ENCODE data around the gene WDR81. TPM values are rescaled to one million over a fixed set of nuclear protein-coding genes. Genes with fewer than 3 reads are reported as not detected.
A peak's percentile ranks its signal among the peaks of the same experiment; 100 is the strongest.

Gene WDR81
- total RNA-seq, 1 donor, result 47.8 TPM

GRCh38 chr17:1733759-1734158 lies 9.3 kb downstream of the WDR81 start:
- Histone ChIP-seq H3K4me3 (ENCODE audit: insufficient read depth, low read length) (no peak overlapping the region), H3K9me3 (ENCODE audit: low read depth, low read length) (no peaks in the 10 kb centered on the region), H3K4me2 (ENCODE audit: insufficient read depth, low read length) (no peak overlapping the region), H3K36me3 (ENCODE audit: insufficient read depth, low read length) (peaks cover 23% of the 10 kb centered on the region), H3K79me2 (ENCODE audit: insufficient read depth, low read length) (peaks cover 7% of the 10 kb centered on the region), H4K20me1 (ENCODE audit: insufficient read depth, low read length) (no peaks in the 10 kb centered on the region), H2AFZ (ENCODE audit: low read length) (no peak overlapping the region), H3K4me1 (ENCODE audit: insufficient read depth, low read length) (peaks cover 7% of the 10 kb centered on the region), H3K27me3 (ENCODE audit: insufficient read depth, low read length) (no peaks in the 10 kb centered on the region), H3K27ac (ENCODE audit: low read depth, low read length) (no peak overlapping the region)
- no peak for DNase-seq (ENCODE audit: insufficient read length, low spot score, missing footprints)
- TF ChIP-seq, protein P1, sequence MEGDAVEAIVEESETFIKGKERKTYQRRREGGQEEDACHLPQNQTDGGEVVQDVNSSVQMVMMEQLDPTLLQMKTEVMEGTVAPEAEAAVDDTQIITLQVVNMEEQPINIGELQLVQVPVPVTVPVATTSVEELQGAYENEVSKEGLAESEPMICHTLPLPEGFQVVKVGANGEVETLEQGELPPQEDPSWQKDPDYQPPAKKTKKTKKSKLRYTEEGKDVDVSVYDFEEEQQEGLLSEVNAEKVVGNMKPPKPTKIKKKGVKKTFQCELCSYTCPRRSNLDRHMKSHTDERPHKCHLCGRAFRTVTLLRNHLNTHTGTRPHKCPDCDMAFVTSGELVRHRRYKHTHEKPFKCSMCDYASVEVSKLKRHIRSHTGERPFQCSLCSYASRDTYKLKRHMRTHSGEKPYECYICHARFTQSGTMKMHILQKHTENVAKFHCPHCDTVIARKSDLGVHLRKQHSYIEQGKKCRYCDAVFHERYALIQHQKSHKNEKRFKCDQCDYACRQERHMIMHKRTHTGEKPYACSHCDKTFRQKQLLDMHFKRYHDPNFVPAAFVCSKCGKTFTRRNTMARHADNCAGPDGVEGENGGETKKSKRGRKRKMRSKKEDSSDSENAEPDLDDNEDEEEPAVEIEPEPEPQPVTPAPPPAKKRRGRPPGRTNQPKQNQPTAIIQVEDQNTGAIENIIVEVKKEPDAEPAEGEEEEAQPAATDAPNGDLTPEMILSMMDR (IDR thresholded peaks at IDR 0.05; ENCODE audit: extremely low read depth, low read depth, low read length), result no peak

- DNase-seq (ENCODE audit: insufficient read length, low spot score, missing footprints), result no peak
- H3K27ac ChIP-seq (ENCODE audit: low read depth, low read length), result no peak overlapping the region
- H3K9me3 ChIP-seq (ENCODE audit: low read depth, low read length), result no peaks in the 10 kb centered on the region
- no peak overlapping the region for H3K4me3 ChIP-seq (ENCODE audit: insufficient read depth, low read length)
- no peak overlapping the region for H2AFZ ChIP-seq (ENCODE audit: low read length)
- no peak overlapping the region for H3K4me2 ChIP-seq (ENCODE audit: insufficient read depth, low read length)
- peaks cover 23% of the 10 kb centered on the region for H3K36me3 ChIP-seq (ENCODE audit: insufficient read depth, low read length)
- peaks cover 7% of the 10 kb centered on the region for H3K79me2 ChIP-seq (ENCODE audit: insufficient read depth, low read length)
- no peaks in the 10 kb centered on the region for H3K27me3 ChIP-seq (ENCODE audit: insufficient read depth, low read length)
- H4K20me1 ChIP-seq (ENCODE audit: insufficient read depth, low read length), result no peaks in the 10 kb centered on the region
- H3K4me1 ChIP-seq (ENCODE audit: insufficient read depth, low read length), result peaks cover 7% of the 10 kb centered on the region
- TF ChIP-seq, protein P1 (IDR thresholded peaks at IDR 0.05; ENCODE audit: extremely low read depth, low read depth, low read length), result no peak
Observed at GRCh38 chr17:1735418-1735817, 10.9 kb downstream of the WDR81 start.

DNA sequence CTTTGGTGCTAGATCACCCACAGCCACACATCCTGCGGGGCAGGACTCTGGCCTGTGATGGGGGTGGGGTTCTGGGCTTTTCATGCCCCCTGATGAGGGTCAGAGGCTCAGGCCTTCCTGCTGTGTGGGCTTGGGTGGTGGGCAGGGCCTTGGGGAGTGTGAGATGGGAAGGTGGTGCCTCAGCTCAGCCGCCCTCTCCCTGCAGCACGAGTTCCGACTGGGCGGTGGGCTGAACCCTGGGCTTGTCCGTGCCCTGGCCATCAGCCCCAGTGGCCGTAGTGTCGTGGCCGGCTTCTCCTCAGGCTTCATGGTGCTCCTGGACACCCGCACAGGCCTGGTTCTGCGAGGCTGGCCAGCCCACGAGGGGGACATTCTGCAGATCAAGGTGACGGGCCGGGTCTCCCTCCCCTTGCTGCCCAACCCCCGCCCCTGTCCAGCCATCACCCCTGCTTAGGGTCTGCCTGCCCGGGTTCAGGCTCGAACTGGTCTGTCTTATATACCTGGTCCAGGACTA lies 11.4 kb downstream of the WDR81 start:
- H3K4me1 ChIP-seq (ENCODE audit: insufficient read depth, low read length), result peaks cover 7% of the 10 kb centered on the region
- H3K9me3 ChIP-seq (ENCODE audit: low read depth, low read length), result no peaks in the 10 kb centered on the region
- H2AFZ ChIP-seq (ENCODE audit: low read length), result no peak overlapping the region
- no peak overlapping the region for H3K27ac ChIP-seq (ENCODE audit: low read depth, low read length)
- no peaks in the 10 kb centered on the region for H3K27me3 ChIP-seq (ENCODE audit: insufficient read depth, low read length)
- H3K36me3 ChIP-seq (ENCODE audit: insufficient read depth, low read length), result peaks cover 23% of the 10 kb centered on the region
- H4K20me1 ChIP-seq (ENCODE audit: insufficient read depth, low read length), result no peaks in the 10 kb centered on the region
- no peak overlapping the region for H3K4me3 ChIP-seq (ENCODE audit: insufficient read depth, low read length)
- TF ChIP-seq, protein P1 (IDR thresholded peaks at IDR 0.05; ENCODE audit: extremely low read depth, low read depth, low read length), result no peak
- DNase-seq (ENCODE audit: insufficient read length, low spot score, missing footprints), result no peak
- H3K79me2 ChIP-seq (ENCODE audit: insufficient read depth, low read length), result peaks cover 4% of the 10 kb centered on the region
- H3K4me2 ChIP-seq (ENCODE audit: insufficient read depth, low read length), result no peak overlapping the region

- Histone ChIP-seq H4K20me1 (ENCODE audit: insufficient read depth, low read length) (no peaks in the 10 kb centered on the region), H2AFZ (ENCODE audit: low read length) (no peak overlapping the region), H3K79me2 (ENCODE audit: insufficient read depth, low read length) (no peaks in the 10 kb centered on the region), H3K4me1 (ENCODE audit: insufficient read depth, low read length) (peaks cover 7% of the 10 kb centered on the region), H3K4me3 (ENCODE audit: insufficient read depth, low read length) (no peak overlapping the region), H3K36me3 (ENCODE audit: insufficient read depth, low read length) (peaks cover 18% of the 10 kb centered on the region), H3K4me2 (ENCODE audit: insufficient read depth, low read length) (no peak overlapping the region), H3K27me3 (ENCODE audit: insufficient read depth, low read length) (no peaks in the 10 kb centered on the region), H3K9me3 (ENCODE audit: low read depth, low read length) (no peaks in the 10 kb centered on the region), H3K27ac (ENCODE audit: low read depth, low read length) (no peak overlapping the region)
- peak; percentile 97 for DNase-seq (ENCODE audit: insufficient read length, low spot score, missing footprints)
- TF ChIP-seq, protein P1 (IDR thresholded peaks at IDR 0.05; ENCODE audit: extremely low read depth, low read depth, low read length), result no peak
Observed at GRCh38 chr17:1736348-1737281, 12.1 kb downstream of the WDR81 start.

All from osteoblast (primary cell).